SKM-1 (cell line): ENCODE data around the gene SYTL3.

ENCODE experiments used
- DNase-seq: peaks from one replicate; lab custom pipeline; 2025; ENCODE audit not compliant: unreplicated experiment; lab: John Stamatoyannopoulos, UW

SYTL3 gene

GRCh38 chr6:158771399-158772152, 121.7 kb downstream of the SYTL3 start:
- no peak for DNase-seq

GRCh38 chr6:158772172-158772571, 122.3 kb downstream of the SYTL3 start:
- DNase-seq = no peak

- DNase-seq = no peak
Observed at GRCh38 chr6:158772851-158773371, 123.1 kb downstream of the SYTL3 start.

GRCh38 chr6:158773581-158774449, 124.0 kb downstream of the SYTL3 start:
- no peak for DNase-seq

- DNase-seq = no peak
Observed at GRCh38 chr6:158774717-158775449, 125.0 kb downstream of the SYTL3 start.

GRCh38 chr6:158775832-158776231, 126.0 kb downstream of the SYTL3 start:
- no peak for DNase-seq

GRCh38 chr6:158776737-158777136, 126.9 kb downstream of the SYTL3 start:
- DNase-seq = no peak

- DNase-seq = no peak
Observed at GRCh38 chr6:158777510-158777909, 127.7 kb downstream of the SYTL3 start.

- no peak for DNase-seq
Observed at GRCh38 chr6:158778005-158778527, 128.2 kb downstream of the SYTL3 start.

GRCh38 chr6:158780246-158780884, 130.5 kb downstream of the SYTL3 start:
- no peak for DNase-seq

GRCh38 chr6:158780988-158781691, 131.3 kb downstream of the SYTL3 start:
- no peak for DNase-seq

- no peak for DNase-seq
Observed at GRCh38 chr6:158781692-158782373, 132.0 kb downstream of the SYTL3 start.

- DNase-seq = no peak
Observed at GRCh38 chr6:158782432-158783166, 132.7 kb downstream of the SYTL3 start.

- DNase-seq = no peak
Observed at GRCh38 chr6:158783167-158783450, 133.3 kb downstream of the SYTL3 start.

GRCh38 chr6:158783851-158784250, 134.0 kb downstream of the SYTL3 start:
- no peak for DNase-seq

GRCh38 chr6:158784505-158784904, 134.7 kb downstream of the SYTL3 start:
- no peak for DNase-seq

GRCh38 chr6:158785036-158785435, 135.2 kb downstream of the SYTL3 start:
- DNase-seq = no peak

- DNase-seq = no peak
Observed at GRCh38 chr6:158786645-158787304, 136.9 kb downstream of the SYTL3 start.
